ENCODE measurements around the gene SFMBT1. TPM values are rescaled to one million over a fixed set of nuclear protein-coding genes. Genes with fewer than 3 reads are reported as not detected.

SFMBT1 gene
- total RNA-seq (ENCODE audit: low replicate concordance), result 7.5 and 12.5 TPM in 2 replicates

- peak within 1 kb of the TSS; percentile 72 for H3K4me3 ChIP-seq (ENCODE audit: low read depth, low read length)
- TF ChIP-seq CTCF (IDR thresholded peaks at IDR 0.05; ENCODE audit: insufficient read depth, low read length), result no peak
- peak; percentile 34 for DNase-seq (ENCODE audit: low read depth)
These were observed at the start of gene SFMBT1 for GRCh38 chr3:53045518-53046170. TSS of gene SFMBT1 (minus strand) at chr3:53046073. CDS start at chr3:52969128, 76,945 bp downstream.

- no peak overlapping the region for H3K4me3 ChIP-seq (ENCODE audit: low read depth, low read length)
- DNase-seq (ENCODE audit: low read depth), result no peak
- TF ChIP-seq CTCF (IDR thresholded peaks at IDR 0.05; ENCODE audit: insufficient read depth, low read length), result no peak
These were observed 47.1 kb upstream of the SFMBT1 start for GRCh38 chr3:53092942-53093341.

- H3K4me3 ChIP-seq (ENCODE audit: low read depth, low read length), result no peak overlapping the region
- no peak for TF ChIP-seq CTCF (IDR thresholded peaks at IDR 0.05; ENCODE audit: insufficient read depth, low read length)
- DNase-seq (ENCODE audit: low read depth), result no peak
These were observed 46.3 kb upstream of the SFMBT1 start for GRCh38 chr3:53092216-53092615.

GRCh38 chr3:53091011-53091410, 45.1 kb upstream of the SFMBT1 start:
- no peak overlapping the region for H3K4me3 ChIP-seq (ENCODE audit: low read depth, low read length)
- DNase-seq (ENCODE audit: low read depth), result no peak
- TF ChIP-seq CTCF (IDR thresholded peaks at IDR 0.05; ENCODE audit: insufficient read depth, low read length), result no peak

GRCh38 chr3:53089511-53089910, 43.6 kb upstream of the SFMBT1 start:
- DNase-seq (ENCODE audit: low read depth), result no peak
- H3K4me3 ChIP-seq (ENCODE audit: low read depth, low read length), result no peak overlapping the region
- no peak for TF ChIP-seq CTCF (IDR thresholded peaks at IDR 0.05; ENCODE audit: insufficient read depth, low read length)

- H3K4me3 ChIP-seq (ENCODE audit: low read depth, low read length), result no peak overlapping the region
- no peak for DNase-seq (ENCODE audit: low read depth)
- no peak for TF ChIP-seq CTCF (IDR thresholded peaks at IDR 0.05; ENCODE audit: insufficient read depth, low read length)
These were observed 39.6 kb upstream of the SFMBT1 start for GRCh38 chr3:53085476-53085875.

All from fibroblast of the aortic adventitia (primary cell).